ENCODE data around the gene RFX7.

DNA sequence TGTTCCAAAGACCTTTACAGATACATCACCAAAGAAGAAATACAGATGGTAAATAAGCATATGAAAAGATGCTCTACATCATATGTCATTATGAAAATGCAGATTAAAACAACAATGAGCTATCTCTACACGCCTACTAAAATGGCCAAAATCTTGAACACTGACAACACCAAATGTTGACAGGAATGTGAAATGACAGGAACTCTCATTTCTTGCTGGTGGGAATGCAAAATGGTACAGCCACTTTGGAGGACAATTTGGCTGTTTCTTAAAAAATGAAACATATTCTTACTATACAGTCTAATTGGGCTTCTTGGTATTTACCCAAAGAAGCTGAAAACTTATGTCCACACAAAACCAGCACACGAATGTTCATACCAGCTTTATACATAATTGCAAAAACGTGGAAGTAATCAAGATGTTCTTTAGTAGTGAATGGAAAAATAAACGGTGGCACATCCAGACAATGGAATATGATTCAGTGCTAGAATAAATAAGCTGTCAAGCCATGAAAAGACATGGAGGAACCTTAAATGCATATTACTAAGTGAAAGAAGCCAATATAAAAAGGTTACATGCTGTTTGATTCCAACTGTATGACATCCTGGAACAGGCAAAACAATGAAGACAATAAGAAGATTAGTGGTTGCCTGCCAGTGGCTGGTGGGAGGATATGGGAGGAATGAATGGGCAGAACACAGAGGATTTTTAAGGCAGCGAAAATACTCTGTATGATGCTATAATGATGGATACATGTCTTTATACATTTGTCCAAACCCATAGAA, 169.0 kb downstream of the RFX7 start:
- TF ChIP-seq, protein P1, sequence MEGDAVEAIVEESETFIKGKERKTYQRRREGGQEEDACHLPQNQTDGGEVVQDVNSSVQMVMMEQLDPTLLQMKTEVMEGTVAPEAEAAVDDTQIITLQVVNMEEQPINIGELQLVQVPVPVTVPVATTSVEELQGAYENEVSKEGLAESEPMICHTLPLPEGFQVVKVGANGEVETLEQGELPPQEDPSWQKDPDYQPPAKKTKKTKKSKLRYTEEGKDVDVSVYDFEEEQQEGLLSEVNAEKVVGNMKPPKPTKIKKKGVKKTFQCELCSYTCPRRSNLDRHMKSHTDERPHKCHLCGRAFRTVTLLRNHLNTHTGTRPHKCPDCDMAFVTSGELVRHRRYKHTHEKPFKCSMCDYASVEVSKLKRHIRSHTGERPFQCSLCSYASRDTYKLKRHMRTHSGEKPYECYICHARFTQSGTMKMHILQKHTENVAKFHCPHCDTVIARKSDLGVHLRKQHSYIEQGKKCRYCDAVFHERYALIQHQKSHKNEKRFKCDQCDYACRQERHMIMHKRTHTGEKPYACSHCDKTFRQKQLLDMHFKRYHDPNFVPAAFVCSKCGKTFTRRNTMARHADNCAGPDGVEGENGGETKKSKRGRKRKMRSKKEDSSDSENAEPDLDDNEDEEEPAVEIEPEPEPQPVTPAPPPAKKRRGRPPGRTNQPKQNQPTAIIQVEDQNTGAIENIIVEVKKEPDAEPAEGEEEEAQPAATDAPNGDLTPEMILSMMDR (IDR thresholded peaks at IDR 0.05; ENCODE audit: low read depth, low read length, poor library complexity, severe bottlenecking): no peak
- no peak for TF ChIP-seq EZH2phosphoT487 (IDR thresholded peaks at IDR 0.05; ENCODE audit: borderline replicate concordance, low read length)

Measured in DOHH2 (cell line).